HG03457 (cell line): Measurements from ENCODE around the gene ANGPTL2.

Experiments used
- ATAC-seq: cut with Tn5 transposase; IDR thresholded peaks from one replicate; pipeline ENCODE4 v1.9.1; 2021; ENCODE audit warnings: moderate number of reproducible peaks; ENCODE audit not compliant: unreplicated experiment

ANGPTL2 gene

DNA sequence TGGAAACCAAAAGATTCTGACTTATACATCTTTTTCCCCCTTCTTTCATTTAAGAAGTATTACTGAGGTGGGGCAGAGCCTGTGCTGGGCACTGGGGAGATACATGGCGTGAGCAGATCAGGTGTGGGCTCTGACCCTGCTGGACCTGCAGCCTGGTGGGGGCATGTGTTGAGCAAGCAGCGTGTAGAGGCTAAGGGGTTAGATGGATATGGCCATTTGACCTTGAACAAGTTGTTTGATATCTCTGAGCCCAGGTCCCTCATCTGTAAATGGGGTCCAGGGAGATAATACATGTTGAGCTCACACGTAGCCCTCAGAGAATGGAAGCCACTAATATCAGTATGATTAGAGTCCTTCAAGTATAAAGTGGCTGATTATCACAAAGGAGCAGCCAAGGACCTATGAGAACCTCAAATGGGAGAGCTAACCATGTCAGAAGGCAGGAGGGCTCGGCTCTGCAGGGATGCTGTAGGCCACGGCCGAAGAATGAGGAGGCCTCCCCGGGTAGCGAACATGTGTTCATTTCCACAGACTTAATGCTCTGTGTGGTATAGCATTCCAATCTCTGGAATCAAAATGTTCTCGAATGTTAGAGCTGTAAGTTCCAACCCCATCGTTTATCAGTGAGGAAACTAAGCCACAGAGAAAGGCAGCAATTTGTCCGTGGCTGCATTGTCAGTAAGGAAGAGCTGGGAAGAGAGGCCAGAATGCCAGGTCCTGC lies 15.4 kb upstream of the ANGPTL2 start:
- no peak for ATAC-seq

DNA sequence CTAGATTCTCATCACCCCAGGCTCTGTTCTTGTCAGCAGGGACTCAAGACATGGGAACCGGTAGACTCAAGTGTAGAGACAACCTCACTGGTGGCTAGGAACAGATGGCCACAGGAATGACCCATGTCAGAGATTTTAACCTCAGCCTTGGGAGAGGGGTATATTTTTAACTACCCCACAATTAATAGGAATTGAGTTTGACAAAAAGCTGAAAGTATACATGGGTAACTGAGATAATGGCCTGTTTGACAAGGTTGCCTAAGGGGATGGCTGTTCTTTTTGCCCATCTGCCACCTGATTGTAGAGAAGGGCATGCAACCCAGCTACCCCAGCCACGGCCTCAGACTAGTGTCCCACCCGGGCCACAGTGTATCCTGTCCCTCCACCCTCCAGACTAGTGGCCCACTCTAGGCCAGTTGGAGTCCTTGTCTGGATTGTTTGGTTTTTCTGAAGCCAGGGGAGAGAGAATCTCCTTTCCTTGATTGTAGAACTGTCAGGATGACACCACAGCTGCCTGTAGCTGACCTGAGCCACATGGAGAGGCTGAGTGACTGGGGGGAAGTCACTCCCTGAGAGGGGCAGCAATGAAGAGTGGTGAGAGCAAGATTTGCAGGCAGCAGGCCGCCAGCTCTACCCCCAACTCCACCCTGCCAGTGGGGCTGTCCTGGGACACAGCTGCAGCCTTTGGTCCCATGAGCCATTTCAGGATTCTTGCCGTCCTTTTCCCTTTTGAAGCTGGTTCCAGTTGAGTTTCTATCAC lies 14.6 kb upstream of the ANGPTL2 start:
- no peak for ATAC-seq

DNA sequence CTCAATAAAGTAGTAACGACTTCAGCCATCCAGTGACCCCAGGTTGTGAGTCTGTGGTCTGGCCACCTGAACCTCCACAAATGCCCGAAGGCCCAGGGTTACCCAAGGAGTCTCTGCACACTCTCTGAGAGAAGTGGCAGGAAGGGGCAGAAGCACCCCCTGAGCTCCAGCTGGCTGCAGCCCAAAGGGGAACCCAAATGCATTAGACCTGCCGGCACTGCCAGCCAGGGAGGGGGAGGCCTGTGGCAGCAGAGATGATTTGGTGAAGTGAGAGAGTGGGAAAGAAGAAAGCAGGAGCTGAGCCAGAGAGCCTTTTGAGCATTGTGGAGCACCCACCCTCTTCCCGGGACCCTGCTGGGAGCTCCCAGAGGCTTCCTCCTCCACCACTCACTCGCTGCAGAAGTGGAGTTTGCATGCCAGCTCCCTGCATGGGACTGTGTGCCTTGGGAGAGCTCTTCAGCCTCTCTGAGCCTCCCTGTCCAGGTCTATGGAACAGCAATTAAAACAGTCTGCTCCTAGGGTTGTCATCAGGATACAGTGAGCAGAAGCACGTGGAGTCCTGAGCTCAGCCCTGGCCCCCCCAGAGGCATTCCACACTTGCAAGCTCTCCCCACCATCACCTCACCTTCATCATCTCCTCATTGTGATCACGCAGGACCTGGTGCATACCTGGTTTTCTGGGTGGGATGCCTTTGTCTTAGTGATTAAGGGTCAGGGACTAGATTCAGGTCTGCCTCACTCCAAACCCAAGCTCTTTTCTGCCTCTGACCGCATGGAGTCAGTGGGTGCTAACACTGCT lies 13.8 kb upstream of the ANGPTL2 start:
- no peak for ATAC-seq

DNA sequence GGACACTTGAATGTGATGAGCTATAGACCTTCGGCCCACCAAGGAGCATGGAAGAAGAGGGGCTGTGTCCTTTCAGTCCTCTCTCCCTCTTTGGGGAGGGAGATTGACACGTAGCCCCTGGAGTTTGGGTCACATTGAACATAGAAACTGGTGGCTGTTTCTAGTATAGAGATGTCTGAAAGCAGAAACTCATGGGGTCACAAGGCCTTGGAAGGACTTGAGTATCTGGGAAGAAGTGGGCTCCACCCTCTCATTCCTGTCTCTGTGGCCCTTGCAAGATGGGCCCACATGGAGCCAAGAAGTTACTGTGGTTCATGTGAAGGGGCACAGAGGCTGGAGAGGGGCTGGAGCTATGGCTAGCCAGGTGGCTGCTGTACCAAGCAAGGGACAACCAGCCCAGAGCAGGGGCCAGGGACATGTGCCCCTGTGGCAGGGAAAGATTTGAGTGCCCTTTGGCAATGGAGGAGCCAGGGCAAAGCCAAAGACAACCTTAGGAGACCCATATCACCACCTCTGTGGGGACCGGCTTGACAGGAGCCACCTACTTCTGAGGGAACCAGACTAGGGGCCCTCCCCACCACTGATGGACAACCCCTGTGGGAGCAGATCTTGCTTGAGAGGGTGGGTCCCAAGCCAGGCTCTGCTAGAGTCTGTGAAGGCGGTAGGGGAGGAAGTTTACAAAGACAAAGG lies 12.8 kb upstream of the ANGPTL2 start:
- ATAC-seq = no peak

DNA sequence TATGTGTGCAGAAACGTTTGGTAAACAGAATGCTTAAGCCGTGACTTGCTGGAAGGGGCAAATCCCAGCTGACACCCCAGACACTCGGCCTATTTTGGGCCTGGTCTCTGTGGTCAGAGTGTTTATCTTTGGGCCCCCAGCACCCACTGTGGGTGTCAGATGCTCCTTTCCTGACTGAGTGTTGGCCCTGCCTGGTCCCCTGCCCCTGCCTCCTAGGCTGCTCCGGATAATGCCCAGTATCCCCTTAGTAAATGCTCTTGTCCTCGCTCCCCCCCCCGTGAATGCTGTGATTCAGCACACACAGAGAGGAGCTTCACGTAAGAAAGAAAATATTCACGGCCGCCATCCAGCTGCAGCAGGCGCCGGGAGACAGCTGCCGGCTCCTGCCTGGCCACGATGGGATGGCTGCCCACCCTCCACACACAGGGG lies 11.3 kb upstream of the ANGPTL2 start:
- no peak for ATAC-seq

DNA sequence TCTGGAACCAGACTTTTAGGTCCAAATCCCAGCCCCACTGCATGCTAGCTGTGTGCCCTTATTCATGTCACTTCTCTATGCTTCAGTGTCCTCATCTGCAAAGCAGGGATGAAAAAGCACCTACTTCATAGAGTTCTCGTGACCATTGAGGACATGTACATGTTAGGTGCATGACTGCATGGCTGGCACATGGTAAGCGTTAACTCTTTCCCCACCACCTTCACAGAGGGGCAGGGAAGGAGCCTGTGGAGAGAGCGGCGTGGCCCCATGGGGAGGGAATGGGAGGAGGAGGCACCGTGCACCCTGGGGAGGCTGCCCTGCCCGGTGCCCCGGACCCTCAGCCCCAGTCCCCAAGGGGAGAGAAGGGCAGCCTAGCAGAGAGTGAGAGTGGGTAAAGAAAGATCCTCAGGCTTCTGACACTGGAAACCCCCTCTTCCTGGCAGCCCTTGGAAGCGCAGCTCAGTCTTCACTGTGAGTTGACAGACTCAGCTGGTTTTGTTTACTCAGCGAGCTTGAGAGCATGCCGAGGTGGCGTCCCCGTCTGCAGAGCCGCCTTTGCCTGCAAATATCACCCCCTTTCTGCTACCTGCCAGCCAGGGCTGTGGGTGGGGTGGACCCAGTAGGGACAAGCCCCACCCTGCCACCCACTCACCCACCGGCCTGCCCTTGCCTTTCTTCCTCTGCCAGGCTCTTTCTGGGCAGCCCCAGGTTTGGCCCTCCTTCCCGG lies 10.6 kb upstream of the ANGPTL2 start:
- ATAC-seq = no peak

DNA sequence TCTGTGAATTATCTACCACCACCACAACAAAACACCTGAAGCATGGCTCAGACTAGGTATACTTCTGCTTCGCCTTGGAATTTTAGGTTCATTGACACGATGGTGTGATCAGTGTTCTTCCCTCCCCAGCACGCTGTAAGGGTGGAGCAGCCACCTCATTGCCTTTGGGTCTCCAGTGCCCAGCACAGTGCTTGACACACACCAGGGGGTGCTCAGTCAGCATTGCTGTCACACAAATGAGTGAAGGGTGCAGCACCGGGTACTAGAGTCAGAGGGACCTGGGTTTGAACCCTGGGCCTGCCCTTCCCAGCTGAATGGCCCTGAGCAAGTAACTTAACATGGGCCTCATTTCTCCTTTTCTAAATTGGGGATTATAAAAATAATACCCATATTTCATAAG lies 9.9 kb upstream of the ANGPTL2 start:
- ATAC-seq = no peak

DNA sequence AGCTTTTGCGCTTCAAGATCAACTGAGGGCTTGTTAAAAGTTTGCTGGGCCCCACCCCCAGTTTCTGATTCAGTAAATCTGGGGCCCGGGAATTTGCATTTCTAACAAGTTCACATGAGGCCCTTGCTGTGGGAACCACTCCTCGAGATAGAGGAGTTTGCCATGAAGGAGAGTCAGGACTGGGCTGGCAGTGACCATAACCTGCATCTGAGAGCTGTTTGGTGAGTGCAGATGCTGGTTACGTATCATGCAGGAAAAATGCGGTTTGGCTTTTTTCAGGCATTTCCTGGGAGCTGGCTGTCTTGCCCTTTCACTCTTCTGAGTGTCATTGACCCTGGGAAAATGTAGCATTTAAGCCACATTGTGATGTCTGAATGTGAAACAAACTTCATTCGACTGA lies 9.4 kb upstream of the ANGPTL2 start:
- ATAC-seq = no peak

DNA sequence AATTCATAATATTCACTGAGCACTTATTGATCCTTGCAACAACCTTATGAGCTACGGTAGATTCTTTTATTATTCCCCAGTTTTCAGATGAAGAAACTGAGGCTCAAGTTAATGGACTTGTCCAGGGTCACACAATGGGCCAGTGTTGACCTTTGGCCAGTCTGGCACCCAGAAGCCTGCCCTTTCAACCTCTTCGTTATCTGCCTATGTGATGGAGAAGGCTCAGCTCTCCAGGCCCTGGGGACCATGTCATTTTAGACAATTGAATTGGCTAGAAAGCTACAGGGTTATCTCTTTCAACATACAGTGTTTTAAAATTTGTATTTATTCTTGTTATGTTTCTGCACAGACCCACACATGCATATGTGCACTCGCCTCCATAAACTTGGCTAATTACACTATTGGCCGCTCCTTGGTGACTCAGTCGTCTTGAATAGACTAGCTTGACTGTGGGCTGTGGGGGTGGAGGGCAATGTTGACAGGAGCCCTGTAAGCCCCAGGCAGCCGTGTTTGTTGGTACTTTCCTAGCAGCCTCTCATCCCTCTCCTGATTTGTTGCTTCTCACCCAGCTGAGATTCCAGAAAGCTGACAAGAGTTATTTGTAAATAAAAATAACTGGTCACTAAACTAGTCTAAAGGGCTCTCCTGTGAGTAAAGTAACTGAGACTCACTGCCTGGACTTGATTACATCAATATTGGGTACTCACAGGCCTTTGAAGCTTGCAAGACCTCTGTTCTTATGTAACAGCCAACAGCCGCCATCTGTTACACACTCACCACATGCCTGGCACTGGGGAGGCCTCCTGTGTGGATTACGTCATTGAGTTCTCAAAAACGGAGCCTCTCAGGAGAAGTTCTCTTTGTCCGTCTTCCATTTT lies 8.5 kb upstream of the ANGPTL2 start:
- ATAC-seq = no peak

DNA sequence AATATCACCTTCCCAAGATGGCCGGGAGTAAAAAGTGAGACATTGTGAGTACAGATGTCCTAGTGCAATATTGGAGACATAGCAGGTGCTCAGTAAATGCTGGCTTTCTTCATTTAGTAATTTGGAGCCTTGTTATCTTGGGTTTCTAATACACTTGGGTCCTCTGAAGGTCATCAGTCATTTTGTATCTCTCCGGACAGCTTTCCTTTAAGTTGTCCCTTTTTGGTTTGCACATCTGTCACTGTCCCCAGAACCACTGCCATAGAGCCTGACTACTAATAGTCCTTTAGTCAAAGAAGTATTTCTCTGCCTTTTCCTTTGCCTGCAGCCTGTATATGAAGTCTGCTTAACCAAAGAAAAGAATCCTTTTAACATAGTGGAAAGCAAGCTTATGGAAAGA lies 7.8 kb upstream of the ANGPTL2 start:
- no peak for ATAC-seq

DNA sequence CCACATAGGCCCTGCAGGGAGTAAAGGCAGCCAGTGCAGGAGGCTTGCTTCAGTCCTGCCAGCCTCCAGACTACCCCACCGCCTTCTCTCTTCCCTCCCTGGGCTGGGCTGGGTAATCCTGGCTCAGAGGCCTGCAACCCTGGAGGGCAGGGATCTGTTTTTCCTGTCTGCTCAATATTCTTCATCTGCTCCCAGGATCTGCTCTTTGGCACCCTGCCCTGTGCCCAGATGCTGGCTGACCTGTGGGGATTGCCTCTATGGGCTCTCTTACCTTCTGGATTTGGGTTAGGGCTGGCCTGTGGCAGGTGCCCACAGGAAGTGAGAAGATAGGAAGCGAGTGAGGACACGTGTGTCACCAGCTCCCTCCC lies 7.3 kb upstream of the ANGPTL2 start:
- no peak for ATAC-seq

DNA sequence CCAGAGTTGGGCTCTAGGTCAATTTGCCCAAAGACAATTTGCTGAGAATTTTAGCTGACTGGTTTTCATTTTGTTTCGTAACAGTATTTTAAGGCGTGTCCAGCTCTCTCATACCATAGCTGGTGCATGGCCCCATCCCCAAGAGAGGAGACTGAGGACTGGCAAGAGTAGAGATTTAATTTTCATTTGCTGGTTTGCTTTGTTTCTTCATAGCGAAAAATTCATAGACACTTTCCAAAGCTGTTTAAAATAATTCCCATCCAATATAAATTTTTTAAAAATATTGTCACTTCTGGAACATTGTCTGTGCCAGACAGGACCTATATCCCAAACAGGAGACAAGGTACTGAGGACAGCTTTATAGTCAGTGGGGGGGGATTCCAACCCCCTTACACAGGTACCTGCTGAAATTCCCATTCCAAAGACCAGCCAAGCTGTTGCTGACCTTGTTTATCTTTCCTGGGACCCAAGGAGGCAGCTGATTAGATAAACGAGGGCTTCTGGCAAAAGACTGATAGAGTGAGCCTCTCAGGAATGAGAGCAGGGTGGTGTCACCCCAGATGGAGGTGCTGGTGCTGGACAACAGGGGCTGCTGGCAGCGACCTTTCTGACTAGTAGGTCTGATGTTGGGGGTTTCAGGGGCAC lies 6.8 kb upstream of the ANGPTL2 start:
- ATAC-seq = no peak

DNA sequence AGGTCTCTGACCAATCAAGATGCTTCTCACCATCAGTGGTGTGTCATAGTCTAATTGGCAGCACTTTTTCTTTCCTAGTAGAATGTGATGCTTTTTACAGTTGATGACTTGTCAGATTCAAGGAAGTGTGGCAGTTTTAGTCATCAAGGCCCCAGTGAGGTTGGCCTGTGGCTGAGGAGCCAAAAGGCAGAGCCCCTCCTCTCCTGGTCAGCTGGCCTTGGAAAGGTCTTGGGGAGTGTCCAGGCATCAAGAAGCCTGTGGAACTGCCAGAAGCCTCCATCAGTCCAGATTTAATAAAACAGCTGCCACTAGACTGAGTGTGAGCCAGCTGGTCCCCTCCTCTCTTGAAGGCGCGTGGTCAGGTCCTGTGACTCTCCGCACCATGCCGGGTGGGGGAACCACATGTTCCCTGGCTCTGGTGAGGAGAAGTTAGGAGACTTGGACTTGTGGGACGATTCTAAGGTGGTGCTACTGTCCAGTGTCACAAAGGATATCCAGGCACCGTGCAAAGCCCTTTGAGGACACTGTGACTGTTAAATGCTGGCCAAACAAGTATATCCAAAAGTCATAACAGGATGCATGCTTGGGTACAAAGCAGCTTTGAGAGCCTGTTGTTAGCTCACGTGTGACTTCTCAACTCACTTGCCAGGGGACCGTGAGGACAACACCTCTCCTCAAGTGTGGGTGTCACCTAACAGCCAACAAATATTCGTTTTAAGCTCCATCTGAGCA lies 6.1 kb upstream of the ANGPTL2 start:
- ATAC-seq = no peak

DNA sequence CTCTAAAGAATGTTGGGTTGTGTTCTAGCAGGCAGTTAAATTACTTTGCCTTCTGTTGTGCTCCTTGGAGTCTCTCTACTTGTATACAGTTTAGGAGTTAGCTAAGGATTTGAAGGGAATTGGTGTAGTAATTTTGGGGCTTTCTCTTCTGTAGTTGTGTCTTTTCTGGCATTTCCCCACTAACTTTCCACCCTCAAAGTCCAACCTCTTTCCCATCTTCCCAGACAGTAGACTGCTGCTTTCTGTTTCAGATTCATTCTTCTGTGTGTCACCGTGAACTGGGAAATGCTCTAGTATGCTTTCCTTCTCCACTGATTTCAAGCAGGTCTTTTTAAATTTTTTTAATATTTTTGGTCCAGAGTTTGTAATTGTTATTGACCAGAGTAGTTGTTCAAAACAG lies 4.5 kb upstream of the ANGPTL2 start:
- ATAC-seq = no peak

DNA sequence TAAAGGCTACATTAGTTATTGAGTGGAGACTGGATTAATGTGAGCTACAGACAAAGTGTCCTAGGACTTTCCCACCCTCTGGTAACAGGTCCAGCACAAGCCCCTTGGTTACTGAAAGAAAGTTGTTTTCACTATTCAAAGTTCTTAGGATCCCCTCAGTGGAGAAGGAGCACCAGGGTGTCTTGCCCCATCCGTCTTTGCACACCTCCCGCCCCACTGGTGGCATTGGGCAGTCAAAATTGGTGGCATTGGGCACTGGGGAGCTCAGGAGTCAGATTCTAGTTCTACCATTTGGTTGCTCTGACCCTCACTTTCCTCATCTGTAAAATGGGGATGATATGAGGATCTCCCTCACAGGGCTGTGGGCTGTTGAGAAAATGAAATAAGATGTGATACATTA lies 2.4 kb upstream of the ANGPTL2 start:
- no peak for ATAC-seq

DNA sequence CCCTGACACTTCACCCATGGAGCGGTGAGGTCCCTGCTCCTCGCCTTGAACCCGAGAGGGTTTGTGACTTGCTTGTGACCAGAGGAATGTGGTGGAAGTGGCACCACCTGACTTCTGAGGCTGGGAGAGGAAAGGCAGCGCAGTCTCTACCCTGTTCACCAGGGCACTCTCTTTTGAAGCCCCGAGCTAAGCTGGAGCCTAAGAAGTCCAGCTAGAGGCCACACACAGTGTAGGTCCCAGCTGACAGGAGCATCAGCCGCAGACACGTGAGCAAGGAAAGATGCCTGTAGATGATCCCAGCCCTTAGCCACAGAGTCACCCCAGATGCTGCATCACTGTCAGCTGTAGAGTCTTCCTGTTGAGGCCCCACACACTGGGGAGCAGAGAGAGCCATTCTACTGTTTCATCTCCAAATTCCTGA lies 1.7 kb upstream of the ANGPTL2 start:
- ATAC-seq = no peak

DNA sequence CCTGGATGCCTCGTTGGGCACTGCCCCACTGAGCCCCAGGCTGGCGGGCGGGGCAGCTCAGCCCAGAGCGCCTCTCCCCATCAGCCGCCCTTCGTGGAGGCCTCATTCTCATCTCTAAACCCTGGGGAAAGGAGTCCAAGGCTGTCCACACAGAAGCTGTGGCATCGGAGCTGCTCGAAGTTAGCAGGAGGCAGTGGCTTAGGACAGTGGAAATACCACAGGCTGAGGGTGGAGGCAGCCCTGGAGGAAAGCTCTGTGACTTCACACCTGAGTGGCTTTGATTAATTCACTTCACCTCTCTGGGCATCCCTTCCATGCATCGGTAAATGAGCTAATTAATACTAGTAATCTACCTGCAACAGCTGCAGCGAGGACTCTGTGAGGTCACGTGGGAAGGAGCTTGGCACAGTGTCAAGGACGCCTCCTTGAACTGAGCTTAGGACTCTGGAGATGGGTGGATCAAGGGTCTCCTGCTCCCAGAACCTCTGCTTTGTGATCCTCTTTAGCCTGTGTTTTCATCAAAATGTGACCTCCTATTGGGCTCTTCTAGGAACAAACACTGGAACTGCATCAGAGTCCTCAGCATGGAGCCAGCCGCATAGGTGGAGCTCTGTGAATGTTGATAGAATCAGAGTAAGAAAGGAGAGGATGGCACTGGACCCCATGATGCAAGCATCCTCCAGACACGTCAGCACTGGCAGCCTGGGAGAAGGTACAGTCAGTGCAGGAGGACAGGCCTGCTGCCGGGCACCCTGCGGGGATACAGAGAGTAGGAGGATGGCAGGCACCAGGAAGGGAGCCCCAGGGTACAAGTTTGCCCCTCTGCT lies 842 bp upstream of the ANGPTL2 start:
- ATAC-seq = no peak
